ENCODE measurements around the gene CTSZ. TPM values are rescaled to one million over a fixed set of nuclear protein-coding genes. Genes with fewer than 3 reads are reported as not detected.

CTSZ gene
- total RNA-seq (2021) (26.3 to 36.2 TPM (median 32.4 TPM) in 3 replicates), Bru-seq, nascent RNA (percentile 54 among the genes with signal in this experiment)
- long read RNA-seq, experiment 1, partial matches to known transcripts = 0 of 3 reads
- long read RNA-seq, experiment 1, other reads (novel, unspliced or antisense) = 3 of 3 reads
- long read RNA-seq, experiment 2, transcript CTSZ-201 (6 exons, 1,495 nt) = major isoform, 26 of 39 reads
- long read RNA-seq, experiment 2, partial matches to known transcripts = 7 of 39 reads
- long read RNA-seq, experiment 2, other reads (novel, unspliced or antisense) = 6 of 39 reads
- long read RNA-seq, experiment 3 = 0 reads

- ChIA-PET CTCF (no interaction called here), POLR2A (no interaction called here)
- H3K4me1 Mint-ChIP-seq = peaks cover 26% of the 10 kb centered on the region
- DNase-seq (ENCODE audit: low spot score) (peak; percentile 61), ATAC-seq (peak; percentile 85)
- no peaks in the 10 kb centered on the region for H3K36me3 Mint-ChIP-seq
- H3K9me3 Mint-ChIP-seq = no peaks in the 10 kb centered on the region
- TF ChIP-seq ATF1 (CRISPR knock-in tag; IDR thresholded peaks at IDR 0.05) (no peak), TEAD1 (CRISPR knock-in tag; IDR thresholded peaks at IDR 0.05) (no peak), FOXK1 (CRISPR knock-in tag; IDR thresholded peaks at IDR 0.05) (no peak; the same call in 1 of the 2 replicates), FOXP1 (CRISPR knock-in tag; IDR thresholded peaks at IDR 0.05; ENCODE audit: borderline replicate concordance) (0 out of 2 replicates have a peak, but pooled peaks have one; percentile 48), ZNF219 (CRISPR knock-in tag; IDR thresholded peaks at IDR 0.05; ENCODE audit: borderline replicate concordance) (no peak), ATF3 (CRISPR knock-in tag; conservative IDR thresholded peaks at IDR 0.05) (no peak), ETV6 (CRISPR knock-in tag; IDR thresholded peaks at IDR 0.05) (0 out of 2 replicates have a peak, but pooled peaks have one; percentile 7), FOXP4 (CRISPR knock-in tag; IDR thresholded peaks at IDR 0.05) (0 out of 2 replicates have a peak, but pooled peaks have one; percentile 26), TCF7 (CRISPR knock-in tag; IDR thresholded peaks at IDR 0.05; ENCODE audit: low read depth) (no peak)
- peaks cover 28% of the 10 kb centered on the region for H3K27me3 Mint-ChIP-seq (ENCODE audit: low read depth)
- no peak within 1 kb of the TSS for H3K27ac Mint-ChIP-seq
- peak within 1 kb of the TSS; percentile 64 for H3K4me3 Mint-ChIP-seq
Observed at GRCh38 chr20:59006864-59007664, at the start of gene CTSZ. Gene CTSZ (minus strand): TSS chr20:59007254. CDS start chr20:59007128, 126 bp downstream.

- TF ChIP-seq NR3C1 (CRISPR knock-in tag; conservative IDR thresholded peaks at IDR 0.05; ENCODE audit: low read depth) (no peak), GABPB1 (CRISPR knock-in tag; IDR thresholded peaks at IDR 0.05) (no peak), SP1 (CRISPR knock-in tag; conservative IDR thresholded peaks at IDR 0.05) (no peak), MXD4 (CRISPR knock-in tag; IDR thresholded peaks at IDR 0.05; ENCODE audit: borderline replicate concordance) (no peak), STAT6 (CRISPR knock-in tag; conservative IDR thresholded peaks at IDR 0.05; ENCODE audit: low read depth) (no peak), ZNF671 (CRISPR knock-in tag; IDR thresholded peaks at IDR 0.05) (no peak), ATF3 (CRISPR knock-in tag; conservative IDR thresholded peaks at IDR 0.05) (no peak), USF2 (CRISPR knock-in tag; IDR thresholded peaks at IDR 0.05) (no peak), ERG (CRISPR knock-in tag; IDR thresholded peaks at IDR 0.05) (no peak), ZBTB43 (CRISPR knock-in tag; IDR thresholded peaks at IDR 0.05) (no peak), HMGA2 (CRISPR knock-in tag; IDR thresholded peaks at IDR 0.05) (no peak)
- Mint-ChIP-seq H3K4me1 (no peaks in the 10 kb centered on the region), H3K27ac (no peak overlapping the region), H3K9me3 (no peaks in the 10 kb centered on the region), H3K4me3 (no peak overlapping the region), H3K36me3 (no peaks in the 10 kb centered on the region), H3K27me3 (ENCODE audit: low read depth) (peaks cover 13% of the 10 kb centered on the region)
- DNase-seq (ENCODE audit: low spot score) (no peak), ATAC-seq (no peak)
- ChIA-PET POLR2A (no interaction called here), CTCF (interaction anchor here (0.6 kb wide), 1 partner anchor 282 kb away, joined by 3 read pairs; no protein-coding TSS in a partner anchor)
Observed at GRCh38 chr20:59055302-59055701, 48.2 kb upstream of the CTSZ start.
